GM19372 (cell line): ENCODE measurements around the gene EXT2.

Experiments used
- ATAC-seq: cut with Tn5 transposase; IDR thresholded peaks from one replicate; pipeline ENCODE4 v1.9.1; 2021; ENCODE audit warnings: mild to moderate bottlenecking, low read depth, moderate library complexity; ENCODE audit not compliant: unreplicated experiment

The EXT2 gene

GRCh38 chr11:44095506-44096359, at the start of gene EXT2:
EXT2 (plus strand) TSS chr11:44095678; CDS start chr11:44107713, 12,035 bp downstream.
- peak; percentile 94 for ATAC-seq

- ATAC-seq, result no peak
Measured at GRCh38 chr11:44046182-44046581, 49.3 kb upstream of the EXT2 start.

GRCh38 chr11:44047298-44047697, 48.2 kb upstream of the EXT2 start:
- no peak for ATAC-seq

- no peak for ATAC-seq
Measured at GRCh38 chr11:44047931-44048431, 47.5 kb upstream of the EXT2 start, which contains the start of gene ACCSL. ACCSL (plus strand) TSS chr11:44047981; CDS start chr11:44048037, 56 bp downstream.

GRCh38 chr11:44049832-44050231, 45.6 kb upstream of the EXT2 start:
- ATAC-seq, result no peak

- ATAC-seq, result no peak
Measured at GRCh38 chr11:44051171-44051570, 44.3 kb upstream of the EXT2 start.

- ATAC-seq, result no peak
Measured at GRCh38 chr11:44057340-44057739, 38.1 kb upstream of the EXT2 start.

- ATAC-seq, result no peak
Measured at GRCh38 chr11:44058275-44058674, 37.2 kb upstream of the EXT2 start.

- ATAC-seq, result no peak
Measured at GRCh38 chr11:44065161-44065661, 30.3 kb upstream of the EXT2 start.

GRCh38 chr11:44065841-44066731, 29.4 kb upstream of the EXT2 start, which contains the start of gene ACCS:
ACCS (plus strand) TSS chr11:44066270; CDS start chr11:44067628, 1,358 bp downstream.
- peak; percentile 95 for ATAC-seq

GRCh38 chr11:44066732-44067141, 28.7 kb upstream of the EXT2 start:
- ATAC-seq, result no peak

GRCh38 chr11:44067266-44067665, 28.2 kb upstream of the EXT2 start:
- no peak for ATAC-seq

- no peak for ATAC-seq
Measured at GRCh38 chr11:44068180-44068579, 27.3 kb upstream of the EXT2 start.

- no peak for ATAC-seq
Measured at GRCh38 chr11:44071157-44071556, 24.3 kb upstream of the EXT2 start.

GRCh38 chr11:44072757-44073658, 22.5 kb upstream of the EXT2 start:
- no peak for ATAC-seq

- no peak for ATAC-seq
Measured at GRCh38 chr11:44078794-44079193, 16.7 kb upstream of the EXT2 start.

- ATAC-seq, result no peak
Measured at GRCh38 chr11:44079376-44079775, 16.1 kb upstream of the EXT2 start.

- no peak for ATAC-seq
Measured at GRCh38 chr11:44080951-44081350, 14.5 kb upstream of the EXT2 start.

- ATAC-seq, result no peak
Measured at GRCh38 chr11:44082645-44083044, 12.8 kb upstream of the EXT2 start.

- no peak for ATAC-seq
Measured at GRCh38 chr11:44083433-44083832, 12.0 kb upstream of the EXT2 start.
